Mucosa of stomach (tissue), 1 donor: ENCODE data around the gene INTS4.
"Not testable (repeated sequence)": the region's sequence is repeated elsewhere in the genome, so short reads cannot be mapped to it uniquely, and the experiment has no call there.

ENCODE experiments used
- H3K27me3 ChIP-seq: one replicate; pipeline ENCODE4 v1.7.0; 2013; ENCODE audit warnings: mild to moderate bottlenecking, low read length; ENCODE audit not compliant: control insufficient read depth, insufficient read depth
- H3K36me3 ChIP-seq: one replicate; pipeline ENCODE4 v1.7.0; 2013; ENCODE audit warnings: low read length; ENCODE audit not compliant: control insufficient read depth, insufficient read depth
- H3K4me1 ChIP-seq: one replicate; pipeline ENCODE4 v1.7.0; 2013; ENCODE audit warnings: mild to moderate bottlenecking, low read length; ENCODE audit not compliant: control insufficient read depth, insufficient read depth
- H3K4me3 ChIP-seq: one replicate; pipeline ENCODE4 v1.7.0; 2013; ENCODE audit warnings: low read length
- H3K9ac ChIP-seq: one replicate; pipeline ENCODE4 v1.7.0; 2013; ENCODE audit warnings: mild to moderate bottlenecking, low read length, moderate library complexity
- H3K9me3 ChIP-seq: one replicate; pipeline ENCODE4 v1.7.0; 2013; ENCODE audit warnings: mild to moderate bottlenecking, low read length, moderate library complexity; ENCODE audit not compliant: control insufficient read depth
- donor health status: Pancreatic carcinoma.

Gene INTS4

DNA sequence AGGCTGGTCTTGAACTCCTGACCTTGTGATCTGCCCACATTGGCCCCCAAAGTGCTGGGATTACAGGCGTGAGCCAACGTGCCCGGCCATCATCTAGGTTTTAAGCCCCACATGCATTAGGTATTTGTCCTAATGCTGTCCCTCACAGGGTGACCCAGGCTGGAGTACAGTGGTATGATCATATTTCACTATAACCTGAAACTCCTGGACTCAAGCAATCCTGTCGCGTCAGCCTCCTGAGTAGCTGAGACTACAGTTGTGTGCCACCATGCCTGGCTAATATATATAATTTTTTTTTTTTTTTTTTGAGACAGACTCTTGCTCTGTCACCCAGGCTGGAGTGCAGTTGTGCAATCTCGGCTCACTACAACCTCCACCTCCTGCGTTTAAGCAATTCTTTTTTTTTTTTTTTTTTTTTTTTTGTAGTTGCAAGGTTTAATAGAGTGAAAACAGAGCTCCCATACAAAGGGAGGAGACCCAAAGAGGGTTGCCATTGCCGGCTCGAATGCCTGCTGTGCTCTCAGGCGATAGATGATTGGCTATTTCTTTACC lies 136.5 kb downstream of the INTS4 start:
- H3K27me3 ChIP-seq, H3K4me3 ChIP-seq, H3K36me3 ChIP-seq, H3K9ac ChIP-seq, H3K9me3 ChIP-seq, H3K4me1 ChIP-seq: not testable (repeated sequence)

DNA sequence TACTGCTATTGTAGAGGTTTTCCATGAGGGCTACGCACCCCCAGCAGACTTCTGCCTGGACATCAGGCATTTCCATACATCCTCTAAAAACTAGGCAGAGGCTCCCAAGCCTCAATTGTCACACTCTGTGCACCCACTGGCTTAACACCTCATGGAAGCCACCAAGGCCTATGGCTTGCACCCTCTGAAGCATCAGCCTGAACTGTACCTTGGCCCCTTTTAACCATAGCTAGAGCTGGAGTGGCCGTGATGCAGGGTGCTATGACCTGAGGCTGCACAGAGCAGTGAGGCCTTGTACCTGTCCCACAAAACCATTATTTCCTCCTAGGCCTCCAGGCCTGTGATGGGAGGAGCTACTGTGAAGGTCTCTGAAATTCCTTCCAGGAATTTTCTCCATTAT lies 139.6 kb downstream of the INTS4 start:
- no peaks in the 10 kb centered on the region for H3K4me1 ChIP-seq
- H3K9ac ChIP-seq, result no peak overlapping the region
- peaks cover 9% of the 10 kb centered on the region for H3K9me3 ChIP-seq
- H3K27me3 ChIP-seq, result no peaks in the 10 kb centered on the region
- peaks cover 10% of the 10 kb centered on the region for H3K36me3 ChIP-seq
- H3K4me3 ChIP-seq, result peak overlapping the region; percentile 14

- Histone ChIP-seq H3K36me3 (peaks cover 10% of the 10 kb centered on the region), H3K9ac (no peak overlapping the region), H3K4me1 (no peaks in the 10 kb centered on the region), H3K27me3 (no peaks in the 10 kb centered on the region), H3K4me3 (no peak overlapping the region), H3K9me3 (peaks cover 9% of the 10 kb centered on the region)
These were observed 143.0 kb downstream of the INTS4 start for GRCh38 chr11:77851503-77851902.

DNA sequence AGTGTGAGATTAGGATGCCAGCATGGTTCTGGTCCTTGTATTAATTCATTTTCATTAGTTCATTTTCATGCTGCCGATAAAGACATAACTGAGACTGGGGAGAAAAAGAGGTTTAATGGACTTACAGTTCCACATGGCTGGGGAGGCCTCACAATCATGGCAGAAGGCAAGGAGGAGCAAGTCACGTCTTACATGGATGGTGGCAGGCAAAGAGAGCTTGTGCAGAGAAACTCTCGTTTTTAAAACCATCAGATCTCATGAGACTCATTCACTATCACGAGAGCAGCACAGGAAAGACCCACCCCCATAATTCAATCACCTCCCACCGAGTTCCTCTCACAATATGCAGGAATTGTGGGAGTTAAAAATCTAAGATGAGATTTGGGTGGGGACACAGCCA lies 150.8 kb downstream of the INTS4 start:
- not testable (repeated sequence) for H3K27me3 ChIP-seq, H3K36me3 ChIP-seq, H3K4me3 ChIP-seq, H3K4me1 ChIP-seq, H3K9ac ChIP-seq, H3K9me3 ChIP-seq

DNA sequence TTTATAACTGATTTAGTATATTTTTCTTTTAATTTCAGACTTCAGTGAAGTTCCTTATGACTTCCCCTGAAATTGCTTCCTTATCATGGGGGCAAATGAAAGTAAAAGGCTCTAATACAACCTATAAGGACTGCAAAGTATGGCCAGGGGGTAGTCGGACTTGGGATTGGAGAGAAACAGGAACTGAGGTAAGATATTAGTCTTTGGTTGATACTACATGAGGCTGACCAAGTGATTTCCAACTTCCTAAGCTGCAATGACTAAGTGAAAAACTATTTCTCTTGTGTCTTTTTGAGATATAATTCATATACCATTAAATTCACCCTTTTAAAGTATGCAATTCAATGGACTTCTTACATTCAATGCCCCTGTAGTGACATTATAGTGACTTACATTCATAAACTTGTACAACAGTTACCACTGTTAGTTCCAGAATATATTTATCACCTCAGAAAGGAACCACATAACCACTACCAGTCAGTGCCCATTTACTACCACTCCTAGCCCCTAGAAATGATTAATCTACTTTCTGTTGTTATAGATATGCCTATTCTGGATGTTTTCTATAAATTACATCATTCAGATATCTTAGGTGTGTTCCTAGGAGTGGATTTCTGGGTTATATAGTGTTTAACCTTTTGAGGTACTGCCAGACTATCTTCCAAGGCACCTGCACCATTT lies 151.9 kb downstream of the INTS4 start:
- no peak overlapping the region for H3K9ac ChIP-seq
- H3K27me3 ChIP-seq, result no peaks in the 10 kb centered on the region
- H3K4me3 ChIP-seq, result no peak overlapping the region
- no peaks in the 10 kb centered on the region for H3K36me3 ChIP-seq
- no peaks in the 10 kb centered on the region for H3K4me1 ChIP-seq
- H3K9me3 ChIP-seq, result no peaks in the 10 kb centered on the region

GRCh38 chr11:77833302-77833701 lies 161.2 kb downstream of the INTS4 start:
- H3K9me3 ChIP-seq, result no peaks in the 10 kb centered on the region
- H3K36me3 ChIP-seq, result no peaks in the 10 kb centered on the region
- H3K27me3 ChIP-seq, result no peaks in the 10 kb centered on the region
- H3K4me1 ChIP-seq, result no peaks in the 10 kb centered on the region
- H3K9ac ChIP-seq, result no peak overlapping the region
- H3K4me3 ChIP-seq, result no peak overlapping the region

DNA sequence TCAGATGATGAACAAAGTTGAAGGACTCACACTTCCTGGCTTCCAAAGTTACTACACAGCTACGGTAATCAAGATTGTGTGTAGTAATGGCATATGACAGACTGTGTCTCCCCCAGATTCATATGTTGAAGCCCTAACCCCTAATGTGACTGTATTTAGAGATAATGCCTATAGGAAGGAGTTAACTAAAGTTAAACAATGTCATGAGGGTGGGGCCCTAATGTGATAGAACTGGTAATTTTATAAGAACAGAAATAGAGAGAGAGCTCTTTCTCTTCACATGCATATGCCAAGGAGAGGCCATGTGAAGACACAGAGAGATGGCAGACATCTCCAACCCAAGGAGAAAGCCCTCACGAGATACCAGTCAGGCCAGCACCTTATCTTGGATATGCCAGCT lies 165.5 kb downstream of the INTS4 start:
- Histone ChIP-seq H3K4me3 (no peak overlapping the region), H3K4me1 (no peaks in the 10 kb centered on the region), H3K27me3 (no peaks in the 10 kb centered on the region), H3K36me3 (no peaks in the 10 kb centered on the region), H3K9me3 (no peaks in the 10 kb centered on the region), H3K9ac (no peak overlapping the region)
